Esophagus squamous epithelium (tissue), 5 donors: ENCODE data around the gene GOLGB1. TPM values are rescaled to one million over a fixed set of nuclear protein-coding genes. Genes with fewer than 3 reads are reported as not detected.

Source experiments
- DNase-seq: peaks from one replicate; lab custom pipeline; 2025; lab: John Stamatoyannopoulos, UW
- H3K27ac ChIP-seq, 4 donors: fragments of 200-600 bp; sonication (generic); one replicate each; pipeline ENCODE4 v1.5.1; 2016 to 2019; ENCODE audit warnings: mild to moderate bottlenecking in 1 of 4
- H3K27me3 ChIP-seq, 4 donors: fragments of 200-600 bp; sonication (generic); 1 replicate in 3 of 4; 2 replicates in 1 of 4; pipeline versions ENCODE4 v1.5.1 to v1.6.0; 2017 to 2021; ENCODE audit warnings: antibody characterized with exemption in 1 of 4
- H3K36me3 ChIP-seq, 3 donors: fragments of 200-600 bp; sonication (generic); one replicate each; pipeline ENCODE4 v1.5.1; 2016 to 2019
- H3K4me1 ChIP-seq, 3 donors: fragments of 200-600 bp; sonication (generic); one replicate each; pipeline ENCODE4 v1.5.1; 2017 to 2019
- H3K4me3 ChIP-seq, 4 donors: fragments of 200-600 bp; sonication (generic); 1 replicate in 3 of 4; 2 replicates in 1 of 4; pipeline ENCODE4 v1.5.1; 2016 to 2019; ENCODE audit warnings: mild to moderate bottlenecking in 2 of 4, moderate library complexity in 1 of 4
- H3K9me3 ChIP-seq, 3 donors: fragments of 200-600 bp; sonication (generic); one replicate each; pipeline ENCODE4 v1.5.1; 2016 to 2019
- CTCF ChIP-seq, 6 experiments: fragments of 450-650 bp in 4 of 6; fragments of 200-600 bp in 2 of 6; sonication (generic) in 2 of 6; IDR thresholded peaks; one replicate each; pipeline ENCODE4 v1.5.1; 2016 to 2019; ENCODE audit warnings: antibody characterized with exemption in 6 of 6, mild to moderate bottlenecking in 4 of 6, moderate library complexity in 4 of 6
- POLR2A ChIP-seq, 4 donors: fragments of 450-650 bp; IDR thresholded peaks; one replicate each; pipeline ENCODE4 v1.6.1; 2017; ENCODE audit warnings: antibody characterized with exemption in 4 of 4, mild to moderate bottlenecking in 4 of 4, moderate library complexity in 3 of 4
- WGBS, 2 donors: methylation state at CpG; one replicate each; pipeline ENCODE4 v1.1.5; 2018; 5-methylcytosine and 5-hydroxymethylcytosine counted together
- intact Hi-C: fragments of 100-400 bp; cut with DNase I; formaldehyde crosslinking; loops from one replicate; pipeline ENCODE4 v1.15.0; 2022
- total RNA-seq, 4 donors: library from RNA; depleted of rRNA; stranded (reverse); fragments of >200 nt; gene quantifications; one replicate each; pipeline ENCODE4 v1.1.0, GENCODE V29; 2016
- donor health status: DM: yes; HTN: yes; CAD: no.

The GOLGB1 gene
- total RNA-seq, 4 donors from 2014 or later = 34.3 to 55.3 (median 37.1) TPM

- TF ChIP-seq CTCF (IDR thresholded peaks at IDR 0.05) = no peak
- no peak for TF ChIP-seq POLR2A (IDR thresholded peaks at IDR 0.05)
- intact Hi-C loops = no loop called here
- Histone ChIP-seq H3K4me1 (no peaks in the 10 kb centered on the region), H3K9me3 (no peaks in the 10 kb centered on the region), H3K36me3 (peaks cover 0 to 7% (median 0%) of the 10 kb centered on the region in 3 donors), H3K27me3 (no peaks in the 10 kb centered on the region), H3K27ac (no peak overlapping the region), H3K4me3 (no peak overlapping the region)
- WGBS, 2 donors = 71% methylated on average over 3 of the region's 3 CpGs
- no peak for DNase-seq
These were observed 121.9 kb downstream of the GOLGB1 start for GRCh38 chr3:121627622-121628021.

- intact Hi-C loops = no loop called here
- 73 to 79% methylated on average over 3 to 4 of the region's 4 CpGs for WGBS, 2 donors
- no peaks in the 10 kb centered on the region for H3K27me3 ChIP-seq
- H3K4me3 ChIP-seq = no peak overlapping the region
- no peaks in the 10 kb centered on the region for H3K4me1 ChIP-seq
- no peak for DNase-seq
- H3K9me3 ChIP-seq = no peaks in the 10 kb centered on the region
- TF ChIP-seq CTCF (IDR thresholded peaks at IDR 0.05) = no peak
- TF ChIP-seq POLR2A (IDR thresholded peaks at IDR 0.05) = no peak
- peaks cover 0 to 7% (median 0%) of the 10 kb centered on the region in 3 donors for H3K36me3 ChIP-seq
- no peak overlapping the region for H3K27ac ChIP-seq
These were observed 122.3 kb downstream of the GOLGB1 start for GRCh38 chr3:121627211-121627610.

- peaks cover 0 to under 1% (median 0%) of the 10 kb centered on the region in 3 donors for H3K36me3 ChIP-seq
- H3K27me3 ChIP-seq = no peaks in the 10 kb centered on the region
- H3K4me3 ChIP-seq = no peak overlapping the region
- no peaks in the 10 kb centered on the region for H3K4me1 ChIP-seq
- no peaks in the 10 kb centered on the region for H3K9me3 ChIP-seq
- no peak for DNase-seq
- WGBS, 2 donors = 92 to 95% methylated on average over 4 of the region's 4 CpGs
- TF ChIP-seq POLR2A (IDR thresholded peaks at IDR 0.05) = no peak
- TF ChIP-seq CTCF (IDR thresholded peaks at IDR 0.05) = no peak
- intact Hi-C loops = no loop called here
- H3K27ac ChIP-seq = no peak overlapping the region
These were observed 123.0 kb downstream of the GOLGB1 start for GRCh38 chr3:121626495-121626894.

- no peaks in the 10 kb centered on the region for H3K4me1 ChIP-seq
- 60 to 78% methylated on average over 11 to 13 of the region's 14 CpGs for WGBS, 2 donors
- no peaks in the 10 kb centered on the region for H3K27me3 ChIP-seq
- H3K4me3 ChIP-seq = no peak overlapping the region
- H3K27ac ChIP-seq = no peak overlapping the region
- TF ChIP-seq CTCF (IDR thresholded peaks at IDR 0.05) (no peak), POLR2A (IDR thresholded peaks at IDR 0.05) (no peak)
- H3K36me3 ChIP-seq = no peaks in the 10 kb centered on the region
- intact Hi-C loops = no loop called here
- H3K9me3 ChIP-seq = no peaks in the 10 kb centered on the region
- no peak for DNase-seq
These were observed 125.2 kb downstream of the GOLGB1 start for GRCh38 chr3:121624147-121624899.

GRCh38 chr3:121621491-121621890 is 128.1 kb downstream of the GOLGB1 start:
- Histone ChIP-seq H3K4me3 (no peak overlapping the region), H3K27ac (no peak overlapping the region), H3K27me3 (no peaks in the 10 kb centered on the region), H3K4me1 (no peaks in the 10 kb centered on the region), H3K36me3 (no peaks in the 10 kb centered on the region), H3K9me3 (no peaks in the 10 kb centered on the region)
- intact Hi-C loops = no loop called here
- no peak for DNase-seq
- TF ChIP-seq POLR2A (IDR thresholded peaks at IDR 0.05) (no peak), CTCF (IDR thresholded peaks at IDR 0.05) (no peak)
- WGBS, 2 donors = no CpG with 5 or more reads among the region's 6 CpGs
